GM18858 (cell line): ENCODE measurements around the gene MYO16.
"Not testable (repeated sequence)": the region's sequence is repeated elsewhere in the genome, so short reads cannot be mapped to it uniquely, and the experiment has no call there.

Experiments
- ATAC-seq: cut with Tn5 transposase; IDR thresholded peaks from one replicate; pipeline ENCODE4 v1.9.1; 2021; ENCODE audit not compliant: unreplicated experiment

The MYO16 gene

DNA sequence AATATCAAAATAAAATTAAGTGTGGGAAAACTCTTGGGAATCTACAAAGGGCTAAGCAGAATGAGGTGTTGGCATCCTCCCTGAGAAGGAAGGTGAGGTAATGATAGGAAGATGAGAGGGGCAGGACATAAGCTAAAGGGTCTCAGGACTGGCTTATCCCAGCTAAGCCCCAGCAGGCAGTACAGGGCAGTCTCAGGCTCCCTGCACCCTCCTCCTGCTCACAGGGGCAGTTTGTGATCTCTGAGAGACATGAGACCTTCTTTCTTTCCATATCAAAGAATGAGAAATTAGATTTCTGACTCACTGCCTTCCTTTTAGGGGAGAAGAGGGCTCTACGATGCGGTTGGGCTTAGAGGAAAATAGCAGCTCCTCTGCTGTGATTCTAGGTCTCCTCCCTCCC, 586.0 kb downstream of the MYO16 start:
- ATAC-seq: no peak

- not testable (repeated sequence) for ATAC-seq
Observed at GRCh38 chr13:109217510-109217909, 588.1 kb downstream of the MYO16 start.

- no peak for ATAC-seq
Observed at GRCh38 chr13:109220631-109221030, 591.2 kb downstream of the MYO16 start.

- ATAC-seq: no peak
Observed at GRCh38 chr13:109224033-109224432, 594.6 kb downstream of the MYO16 start.

DNA sequence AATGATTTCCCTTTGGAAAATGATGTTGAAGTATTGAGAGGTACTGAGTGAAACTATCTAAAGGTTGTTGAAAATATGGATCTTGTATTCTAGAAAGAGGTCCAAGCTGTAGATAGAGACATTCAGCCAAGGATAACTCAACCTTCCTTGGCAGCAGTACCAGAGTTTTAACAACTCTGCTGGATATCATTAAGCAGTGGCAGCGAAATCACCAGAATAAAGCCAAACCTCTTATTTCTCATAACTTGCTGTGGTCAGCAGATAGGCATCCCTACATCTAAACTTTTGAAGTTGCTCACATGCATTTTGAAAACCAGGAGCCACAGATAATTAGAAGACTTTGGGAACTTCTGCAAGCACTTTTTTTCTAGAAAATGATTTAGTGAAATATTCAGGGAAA, 597.2 kb downstream of the MYO16 start:
- no peak for ATAC-seq

DNA sequence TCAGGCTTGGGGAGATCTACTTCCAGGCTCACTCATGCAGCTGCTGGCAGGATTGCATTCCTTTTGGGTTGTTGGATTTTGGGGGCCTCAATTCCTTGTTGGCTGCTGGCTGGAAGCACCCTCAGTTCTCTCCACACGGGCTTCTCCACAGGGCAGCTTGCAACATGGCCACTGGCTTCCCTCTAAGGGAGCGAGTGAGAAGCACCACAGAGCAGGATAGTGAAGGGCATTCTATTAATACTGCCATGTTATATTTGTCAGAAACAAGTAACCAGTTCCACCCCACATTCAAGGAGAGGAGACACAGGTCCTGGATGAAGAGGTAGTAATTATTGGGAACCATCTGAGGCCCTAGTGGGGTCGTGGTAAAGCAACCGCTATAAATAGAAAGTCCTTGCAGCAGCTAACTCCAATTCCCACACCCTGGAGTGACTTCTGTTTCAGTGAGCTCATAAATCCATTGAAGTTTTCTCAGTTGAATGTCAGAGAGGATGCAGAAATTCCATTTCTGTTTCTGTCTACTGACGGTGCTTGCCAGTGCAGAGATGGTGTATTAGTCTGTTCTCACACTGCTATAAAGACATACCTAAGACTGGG, 598.0 kb downstream of the MYO16 start:
- no peak for ATAC-seq

- no peak for ATAC-seq
Observed at GRCh38 chr13:109228211-109228610, 598.8 kb downstream of the MYO16 start.

- no peak for ATAC-seq
Observed at GRCh38 chr13:109231888-109232287, 602.5 kb downstream of the MYO16 start.

DNA sequence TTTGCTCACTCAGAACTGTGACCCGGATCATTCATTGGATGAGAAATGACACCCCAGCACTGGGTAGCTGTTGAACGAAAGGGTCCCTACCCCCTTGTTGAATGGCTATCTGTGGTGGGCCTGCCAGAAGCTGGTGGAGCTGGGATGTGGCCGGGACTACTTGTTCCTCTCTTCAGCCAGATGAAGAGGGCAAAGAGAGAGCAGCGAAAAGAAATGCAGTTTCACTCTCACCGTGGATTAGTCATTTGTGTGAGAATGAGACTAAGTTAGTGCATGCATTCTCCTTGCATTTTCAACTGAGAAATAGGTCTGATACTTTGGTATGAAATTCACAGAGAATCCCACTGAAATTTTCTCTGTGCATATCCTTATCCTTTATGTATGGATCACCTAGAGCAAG, 603.9 kb downstream of the MYO16 start:
- no peak for ATAC-seq

- no peak for ATAC-seq
Observed at GRCh38 chr13:109235901-109236300, 606.5 kb downstream of the MYO16 start.

DNA sequence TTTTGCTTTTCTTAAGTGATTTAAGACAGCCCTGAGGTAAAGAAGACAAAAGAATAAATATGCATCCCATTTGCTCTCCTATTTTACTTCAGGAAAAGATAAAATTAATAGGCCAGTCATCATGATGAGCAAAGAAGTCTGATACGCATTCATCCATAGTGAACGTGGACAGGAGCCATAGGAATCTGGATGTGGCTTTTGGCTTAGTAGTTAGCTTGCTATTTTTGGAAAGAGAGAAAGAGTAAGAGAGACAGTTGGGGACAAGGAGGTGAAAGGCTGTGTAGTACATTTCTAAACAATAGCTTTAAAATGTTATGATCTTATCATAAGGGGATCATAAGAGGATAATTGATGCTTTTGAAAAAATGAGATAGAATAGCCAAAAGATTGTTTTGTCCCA, 611.7 kb downstream of the MYO16 start:
- no peak for ATAC-seq

GRCh38 chr13:109243311-109243951, 614.0 kb downstream of the MYO16 start:
- ATAC-seq: no peak

DNA sequence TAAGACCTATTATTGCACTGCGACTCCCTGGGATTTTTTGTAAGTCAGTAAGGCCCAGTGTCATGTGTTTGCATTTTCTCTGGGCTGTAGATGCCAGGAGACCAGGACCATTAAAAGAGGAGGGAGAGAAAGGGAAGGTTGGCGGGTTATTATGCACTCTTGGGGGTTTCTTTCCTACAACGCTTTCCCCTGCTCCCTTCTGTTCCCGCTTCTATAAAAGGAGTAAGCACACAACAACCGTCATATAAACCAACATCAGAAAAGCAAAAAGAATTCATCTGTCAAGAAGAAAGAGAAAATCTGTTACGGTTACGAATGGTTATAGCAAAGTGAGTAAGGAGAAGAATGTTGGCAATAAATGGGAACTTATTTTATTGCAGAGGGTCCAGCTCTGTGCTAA, 615.2 kb downstream of the MYO16 start:
- ATAC-seq: no peak

- ATAC-seq: no peak
Observed at GRCh38 chr13:109246001-109246400, 616.6 kb downstream of the MYO16 start.

GRCh38 chr13:109249780-109250528, 620.5 kb downstream of the MYO16 start:
- no peak for ATAC-seq

DNA sequence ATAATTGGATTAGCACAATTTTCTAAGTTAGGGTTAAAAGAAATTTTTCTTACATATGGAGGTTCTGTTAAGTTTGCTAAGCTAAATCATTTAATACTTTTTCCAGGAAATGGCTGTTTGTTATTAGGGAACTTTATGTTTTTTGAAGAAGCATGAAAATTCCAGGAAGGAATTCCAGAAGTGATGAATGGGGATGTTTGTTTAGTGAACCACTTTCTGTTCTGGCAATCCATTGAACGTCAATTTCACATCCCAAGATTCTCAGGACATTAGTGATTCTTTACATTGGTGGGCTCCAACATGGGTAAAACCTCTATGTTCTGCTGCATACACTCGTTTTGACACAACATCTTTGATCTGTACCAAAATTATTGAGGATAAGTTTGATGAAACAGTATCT, 622.5 kb downstream of the MYO16 start:
- ATAC-seq: no peak

DNA sequence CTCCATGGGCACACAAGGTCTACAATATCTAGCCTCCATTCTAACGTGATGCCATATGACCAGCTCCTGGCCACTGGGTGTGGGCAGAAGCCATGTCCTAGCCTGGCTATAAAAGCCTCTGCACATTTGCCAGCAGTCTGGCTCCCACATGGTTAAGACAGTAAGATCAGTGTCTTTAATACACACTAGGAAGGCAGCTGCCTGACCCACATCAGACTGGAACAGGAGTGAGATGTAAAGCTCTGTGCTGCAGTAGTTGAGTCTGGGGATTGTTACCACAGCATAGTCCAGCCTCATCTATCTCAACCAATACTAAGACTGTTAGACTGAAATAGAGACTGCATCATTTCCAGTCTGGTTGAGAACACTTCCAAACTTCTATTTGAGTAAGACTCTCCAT, 623.9 kb downstream of the MYO16 start:
- no peak for ATAC-seq

GRCh38 chr13:109254274-109254673, 624.9 kb downstream of the MYO16 start:
- ATAC-seq: no peak

GRCh38 chr13:109255141-109255856, 625.9 kb downstream of the MYO16 start:
- ATAC-seq: no peak

- no peak for ATAC-seq
Observed at GRCh38 chr13:109256866-109257760, 627.7 kb downstream of the MYO16 start.
